HepG2 (cell line): ENCODE data around the gene ZNF691.
"Not testable (repeated sequence)": the region's sequence is repeated elsewhere in the genome, so short reads cannot be mapped to it uniquely, and the experiment has no call there.

Source experiments
- BHLHE40 ChIP-seq: IDR thresholded peaks from 2 replicates; pipeline ENCODE4 v1.6.1; 2011; ENCODE audit warnings: low read length, improper control_type of control experiment
- BRCA1 ChIP-seq: sonication (generic); formaldehyde crosslinking; IDR thresholded peaks from 2 replicates; pipeline ENCODE4 v1.4.0; 2020; ENCODE audit warnings: missing genetic modification reagents
- JUND ChIP-seq: sonication (generic); formaldehyde crosslinking; IDR thresholded peaks from 2 replicates; pipeline ENCODE4 v1.8.0; 2022; ENCODE audit warnings: mild to moderate bottlenecking, missing genetic modification reagents
- KDM3A ChIP-seq: IDR thresholded peaks from 2 replicates; pipeline ENCODE4 v1.6.1; 2018; ENCODE audit warnings: low read depth, missing compliant biosample characterization
- POLR2AphosphoS5 ChIP-seq: IDR thresholded peaks from 2 replicates; pipeline ENCODE4 v1.6.1; 2012; ENCODE audit warnings: low read depth, low read length
- RBFOX2 ChIP-seq: fragments of 200-400 bp; formaldehyde crosslinking; IDR thresholded peaks from 2 replicates; pipeline ENCODE4 v1.6.1; 2017; ENCODE audit warnings: low read depth, mild to moderate bottlenecking, low read length
- SUZ12 ChIP-seq: fragments of 150-350 bp; IDR thresholded peaks from 2 replicates; pipeline ENCODE4 v1.6.1; 2014; ENCODE audit warnings: low read depth, low read length
- TF ChIP-seq, protein P1 (sequence below): sonication (generic); formaldehyde crosslinking; IDR thresholded peaks from 2 replicates; pipeline ENCODE4 v1.5.0; 2020; ENCODE audit warnings: mild to moderate bottlenecking, missing genetic modification reagents, moderate library complexity
- TF ChIP-seq, protein P2 (sequence below): IDR thresholded peaks from 2 replicates; pipeline ENCODE4 v1.6.1; 2016; ENCODE audit warnings: mild to moderate bottlenecking
- TF ChIP-seq, protein P3 (sequence below), 2 experiments: IDR thresholded peaks; 2 replicates each; pipeline ENCODE4 v1.6.1; 2011 to 2012; ENCODE audit warnings: low read length in 2 of 2, borderline replicate concordance in 1 of 2, low read depth in 1 of 2, mild to moderate bottlenecking in 1 of 2, moderate library complexity in 1 of 2
- TF ChIP-seq, protein P4 (sequence below): sonication (generic); formaldehyde crosslinking; IDR thresholded peaks from 2 replicates; pipeline ENCODE4 v1.4.0; 2020; ENCODE audit warnings: missing genetic modification reagents
- TF ChIP-seq, protein P5 (sequence below): sonication (generic); formaldehyde crosslinking; IDR thresholded peaks from 2 replicates; pipeline ENCODE4 v1.4.0; 2020; ENCODE audit warnings: missing genetic modification reagents, borderline replicate concordance
- TF ChIP-seq, protein P6 (sequence below): sonication (generic); formaldehyde crosslinking; IDR thresholded peaks from 2 replicates; pipeline ENCODE4 v1.4.0; 2020; ENCODE audit warnings: missing genetic modification reagents

DNA sequence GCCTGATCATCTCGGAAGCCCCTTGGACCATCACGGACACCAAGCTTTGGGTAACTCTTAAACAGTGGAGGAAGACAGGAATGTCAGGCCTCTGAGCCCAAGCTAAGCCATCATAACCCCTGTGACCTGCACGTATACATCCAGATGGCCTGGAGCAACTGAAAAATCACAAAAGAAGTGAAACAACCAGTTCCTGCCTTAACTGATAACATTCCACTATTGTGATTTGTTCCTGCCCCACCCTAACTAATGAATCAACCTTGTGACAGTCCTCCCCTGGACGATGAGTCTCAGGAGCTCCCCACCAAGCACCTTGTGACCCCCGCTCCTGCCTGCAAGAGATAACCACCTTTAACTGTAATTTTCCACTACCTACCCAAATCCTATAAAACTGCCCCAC is 13.0 kb downstream of the ZNF691 start:
- TF ChIP-seq, protein P1, sequence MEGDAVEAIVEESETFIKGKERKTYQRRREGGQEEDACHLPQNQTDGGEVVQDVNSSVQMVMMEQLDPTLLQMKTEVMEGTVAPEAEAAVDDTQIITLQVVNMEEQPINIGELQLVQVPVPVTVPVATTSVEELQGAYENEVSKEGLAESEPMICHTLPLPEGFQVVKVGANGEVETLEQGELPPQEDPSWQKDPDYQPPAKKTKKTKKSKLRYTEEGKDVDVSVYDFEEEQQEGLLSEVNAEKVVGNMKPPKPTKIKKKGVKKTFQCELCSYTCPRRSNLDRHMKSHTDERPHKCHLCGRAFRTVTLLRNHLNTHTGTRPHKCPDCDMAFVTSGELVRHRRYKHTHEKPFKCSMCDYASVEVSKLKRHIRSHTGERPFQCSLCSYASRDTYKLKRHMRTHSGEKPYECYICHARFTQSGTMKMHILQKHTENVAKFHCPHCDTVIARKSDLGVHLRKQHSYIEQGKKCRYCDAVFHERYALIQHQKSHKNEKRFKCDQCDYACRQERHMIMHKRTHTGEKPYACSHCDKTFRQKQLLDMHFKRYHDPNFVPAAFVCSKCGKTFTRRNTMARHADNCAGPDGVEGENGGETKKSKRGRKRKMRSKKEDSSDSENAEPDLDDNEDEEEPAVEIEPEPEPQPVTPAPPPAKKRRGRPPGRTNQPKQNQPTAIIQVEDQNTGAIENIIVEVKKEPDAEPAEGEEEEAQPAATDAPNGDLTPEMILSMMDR: not testable (repeated sequence)
- TF ChIP-seq, protein P2, sequence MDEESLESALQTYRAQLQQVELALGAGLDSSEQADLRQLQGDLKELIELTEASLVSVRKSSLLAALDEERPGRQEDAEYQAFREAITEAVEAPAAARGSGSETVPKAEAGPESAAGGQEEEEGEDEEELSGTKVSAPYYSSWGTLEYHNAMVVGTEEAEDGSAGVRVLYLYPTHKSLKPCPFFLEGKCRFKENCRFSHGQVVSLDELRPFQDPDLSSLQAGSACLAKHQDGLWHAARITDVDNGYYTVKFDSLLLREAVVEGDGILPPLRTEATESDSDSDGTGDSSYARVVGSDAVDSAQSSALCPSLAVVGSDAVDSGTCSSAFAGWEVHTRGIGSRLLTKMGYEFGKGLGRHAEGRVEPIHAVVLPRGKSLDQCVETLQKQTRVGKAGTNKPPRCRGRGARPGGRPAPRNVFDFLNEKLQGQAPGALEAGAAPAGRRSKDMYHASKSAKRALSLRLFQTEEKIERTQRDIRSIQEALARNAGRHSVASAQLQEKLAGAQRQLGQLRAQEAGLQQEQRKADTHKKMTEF (CRISPR knock-in tag): not testable (repeated sequence)
- not testable (repeated sequence) for TF ChIP-seq BRCA1 (CRISPR knock-in tag); RBFOX2; POLR2AphosphoS5; SUZ12; JUND (CRISPR knock-in tag); KDM3A (CRISPR knock-in tag); BHLHE40
- TF ChIP-seq, protein P3, sequence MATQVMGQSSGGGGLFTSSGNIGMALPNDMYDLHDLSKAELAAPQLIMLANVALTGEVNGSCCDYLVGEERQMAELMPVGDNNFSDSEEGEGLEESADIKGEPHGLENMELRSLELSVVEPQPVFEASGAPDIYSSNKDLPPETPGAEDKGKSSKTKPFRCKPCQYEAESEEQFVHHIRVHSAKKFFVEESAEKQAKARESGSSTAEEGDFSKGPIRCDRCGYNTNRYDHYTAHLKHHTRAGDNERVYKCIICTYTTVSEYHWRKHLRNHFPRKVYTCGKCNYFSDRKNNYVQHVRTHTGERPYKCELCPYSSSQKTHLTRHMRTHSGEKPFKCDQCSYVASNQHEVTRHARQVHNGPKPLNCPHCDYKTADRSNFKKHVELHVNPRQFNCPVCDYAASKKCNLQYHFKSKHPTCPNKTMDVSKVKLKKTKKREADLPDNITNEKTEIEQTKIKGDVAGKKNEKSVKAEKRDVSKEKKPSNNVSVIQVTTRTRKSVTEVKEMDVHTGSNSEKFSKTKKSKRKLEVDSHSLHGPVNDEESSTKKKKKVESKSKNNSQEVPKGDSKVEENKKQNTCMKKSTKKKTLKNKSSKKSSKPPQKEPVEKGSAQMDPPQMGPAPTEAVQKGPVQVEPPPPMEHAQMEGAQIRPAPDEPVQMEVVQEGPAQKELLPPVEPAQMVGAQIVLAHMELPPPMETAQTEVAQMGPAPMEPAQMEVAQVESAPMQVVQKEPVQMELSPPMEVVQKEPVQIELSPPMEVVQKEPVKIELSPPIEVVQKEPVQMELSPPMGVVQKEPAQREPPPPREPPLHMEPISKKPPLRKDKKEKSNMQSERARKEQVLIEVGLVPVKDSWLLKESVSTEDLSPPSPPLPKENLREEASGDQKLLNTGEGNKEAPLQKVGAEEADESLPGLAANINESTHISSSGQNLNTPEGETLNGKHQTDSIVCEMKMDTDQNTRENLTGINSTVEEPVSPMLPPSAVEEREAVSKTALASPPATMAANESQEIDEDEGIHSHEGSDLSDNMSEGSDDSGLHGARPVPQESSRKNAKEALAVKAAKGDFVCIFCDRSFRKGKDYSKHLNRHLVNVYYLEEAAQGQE (IDR thresholded peaks at IDR 0.05; ENCODE audit: borderline replicate concordance in 1 of 2, low read depth in 1 of 2, low read length in 2 of 2): not testable (repeated sequence)
- TF ChIP-seq, protein P4, sequence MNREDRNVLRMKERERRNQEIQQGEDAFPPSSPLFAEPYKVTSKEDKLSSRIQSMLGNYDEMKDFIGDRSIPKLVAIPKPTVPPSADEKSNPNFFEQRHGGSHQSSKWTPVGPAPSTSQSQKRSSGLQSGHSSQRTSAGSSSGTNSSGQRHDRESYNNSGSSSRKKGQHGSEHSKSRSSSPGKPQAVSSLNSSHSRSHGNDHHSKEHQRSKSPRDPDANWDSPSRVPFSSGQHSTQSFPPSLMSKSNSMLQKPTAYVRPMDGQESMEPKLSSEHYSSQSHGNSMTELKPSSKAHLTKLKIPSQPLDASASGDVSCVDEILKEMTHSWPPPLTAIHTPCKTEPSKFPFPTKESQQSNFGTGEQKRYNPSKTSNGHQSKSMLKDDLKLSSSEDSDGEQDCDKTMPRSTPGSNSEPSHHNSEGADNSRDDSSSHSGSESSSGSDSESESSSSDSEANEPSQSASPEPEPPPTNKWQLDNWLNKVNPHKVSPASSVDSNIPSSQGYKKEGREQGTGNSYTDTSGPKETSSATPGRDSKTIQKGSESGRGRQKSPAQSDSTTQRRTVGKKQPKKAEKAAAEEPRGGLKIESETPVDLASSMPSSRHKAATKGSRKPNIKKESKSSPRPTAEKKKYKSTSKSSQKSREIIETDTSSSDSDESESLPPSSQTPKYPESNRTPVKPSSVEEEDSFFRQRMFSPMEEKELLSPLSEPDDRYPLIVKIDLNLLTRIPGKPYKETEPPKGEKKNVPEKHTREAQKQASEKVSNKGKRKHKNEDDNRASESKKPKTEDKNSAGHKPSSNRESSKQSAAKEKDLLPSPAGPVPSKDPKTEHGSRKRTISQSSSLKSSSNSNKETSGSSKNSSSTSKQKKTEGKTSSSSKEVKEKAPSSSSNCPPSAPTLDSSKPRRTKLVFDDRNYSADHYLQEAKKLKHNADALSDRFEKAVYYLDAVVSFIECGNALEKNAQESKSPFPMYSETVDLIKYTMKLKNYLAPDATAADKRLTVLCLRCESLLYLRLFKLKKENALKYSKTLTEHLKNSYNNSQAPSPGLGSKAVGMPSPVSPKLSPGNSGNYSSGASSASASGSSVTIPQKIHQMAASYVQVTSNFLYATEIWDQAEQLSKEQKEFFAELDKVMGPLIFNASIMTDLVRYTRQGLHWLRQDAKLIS (CRISPR knock-in tag): not testable (repeated sequence)
- TF ChIP-seq, protein P5, sequence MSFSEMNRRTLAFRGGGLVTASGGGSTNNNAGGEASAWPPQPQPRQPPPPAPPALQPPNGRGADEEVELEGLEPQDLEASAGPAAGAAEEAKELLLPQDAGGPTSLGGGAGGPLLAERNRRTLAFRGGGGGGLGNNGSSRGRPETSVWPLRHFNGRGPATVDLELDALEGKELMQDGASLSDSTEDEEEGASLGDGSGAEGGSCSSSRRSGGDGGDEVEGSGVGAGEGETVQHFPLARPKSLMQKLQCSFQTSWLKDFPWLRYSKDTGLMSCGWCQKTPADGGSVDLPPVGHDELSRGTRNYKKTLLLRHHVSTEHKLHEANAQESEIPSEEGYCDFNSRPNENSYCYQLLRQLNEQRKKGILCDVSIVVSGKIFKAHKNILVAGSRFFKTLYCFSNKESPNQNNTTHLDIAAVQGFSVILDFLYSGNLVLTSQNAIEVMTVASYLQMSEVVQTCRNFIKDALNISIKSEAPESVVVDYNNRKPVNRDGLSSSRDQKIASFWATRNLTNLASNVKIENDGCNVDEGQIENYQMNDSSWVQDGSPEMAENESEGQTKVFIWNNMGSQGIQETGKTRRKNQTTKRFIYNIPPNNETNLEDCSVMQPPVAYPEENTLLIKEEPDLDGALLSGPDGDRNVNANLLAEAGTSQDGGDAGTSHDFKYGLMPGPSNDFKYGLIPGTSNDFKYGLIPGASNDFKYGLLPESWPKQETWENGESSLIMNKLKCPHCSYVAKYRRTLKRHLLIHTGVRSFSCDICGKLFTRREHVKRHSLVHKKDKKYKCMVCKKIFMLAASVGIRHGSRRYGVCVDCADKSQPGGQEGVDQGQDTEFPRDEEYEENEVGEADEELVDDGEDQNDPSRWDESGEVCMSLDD: not testable (repeated sequence)
- TF ChIP-seq, protein P6, sequence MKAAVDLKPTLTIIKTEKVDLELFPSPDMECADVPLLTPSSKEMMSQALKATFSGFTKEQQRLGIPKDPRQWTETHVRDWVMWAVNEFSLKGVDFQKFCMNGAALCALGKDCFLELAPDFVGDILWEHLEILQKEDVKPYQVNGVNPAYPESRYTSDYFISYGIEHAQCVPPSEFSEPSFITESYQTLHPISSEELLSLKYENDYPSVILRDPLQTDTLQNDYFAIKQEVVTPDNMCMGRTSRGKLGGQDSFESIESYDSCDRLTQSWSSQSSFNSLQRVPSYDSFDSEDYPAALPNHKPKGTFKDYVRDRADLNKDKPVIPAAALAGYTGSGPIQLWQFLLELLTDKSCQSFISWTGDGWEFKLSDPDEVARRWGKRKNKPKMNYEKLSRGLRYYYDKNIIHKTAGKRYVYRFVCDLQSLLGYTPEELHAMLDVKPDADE (CRISPR knock-in tag): not testable (repeated sequence)
